Neural cell (in vitro differentiated cells): ENCODE results near the gene ZSWIM6. TPM values are rescaled to one million over a fixed set of nuclear protein-coding genes. Genes with fewer than 3 reads are reported as not detected.

Experiments
- H2AFZ ChIP-seq: fragments of 200-600, 300-800 bp; sonication (generic), shearing (Covaris generic); 2 replicates; pipeline ENCODE4 v1.6.0; 2014; ENCODE audit warnings: low read depth, mild to moderate bottlenecking, antibody characterized with exemption, low read length, moderate library complexity
- H3F3A ChIP-seq: fragments of 200-600 bp; shearing (Covaris generic); 2 replicates; pipeline ENCODE4 v1.6.1; 2016; ENCODE audit warnings: mild to moderate bottlenecking, moderate library complexity, mixed read lengths, antibody characterized with exemption, low read length; ENCODE audit not compliant: insufficient read depth, poor library complexity, severe bottlenecking
- H3K27ac ChIP-seq: fragments of 200-600, 300-800 bp; sonication (generic), shearing (Covaris generic); 2 replicates; pipeline ENCODE4 v1.5.1; 2014; ENCODE audit warnings: mild to moderate bottlenecking, low read length, moderate library complexity
- H3K27me3 ChIP-seq: fragments of 300-800, 200-600 bp; sonication (generic), shearing (Covaris generic); 2 replicates; pipeline ENCODE4 v1.6.0; 2014; ENCODE audit warnings: mild to moderate bottlenecking, low read depth, low read length, moderate library complexity; ENCODE audit not compliant: insufficient read depth
- H3K36me3 ChIP-seq: fragments of 300-800, 200-600 bp; sonication (generic), shearing (Covaris generic); 2 replicates; pipeline ENCODE4 v1.5.1; 2014; ENCODE audit warnings: mild to moderate bottlenecking, antibody characterized with exemption, low read length, moderate library complexity; ENCODE audit not compliant: insufficient read depth
- H3K4me2 ChIP-seq: fragments of 300-800, 200-600 bp; sonication (generic), shearing (Covaris generic); 2 replicates; pipeline ENCODE4 v1.6.0; 2014; ENCODE audit warnings: mild to moderate bottlenecking, low read length
- H3K4me3 ChIP-seq: fragments of 300-800, 200-600 bp; sonication (generic), shearing (Covaris generic); 2 replicates; pipeline ENCODE4 v1.5.1; 2014; ENCODE audit warnings: mild to moderate bottlenecking, low read length, moderate library complexity
- H3K79me2 ChIP-seq: fragments of 200-600 bp; shearing (Covaris generic); replicated peaks from 2 replicates; pipeline ENCODE4 v1.6.0; 2014; ENCODE audit warnings: mild to moderate bottlenecking, low read length, moderate library complexity; ENCODE audit not compliant: insufficient read depth
- H3K9ac ChIP-seq: fragments of 300-800, 200-600 bp; sonication (generic), shearing (Covaris generic); 2 replicates; pipeline ENCODE4 v1.6.1; 2016; ENCODE audit warnings: mild to moderate bottlenecking, low read length, mixed read lengths
- H3K9me2 ChIP-seq: fragments of 200-600 bp; shearing (Covaris generic); 2 replicates; pipeline ENCODE4 v1.6.1; 2016; ENCODE audit warnings: mild to moderate bottlenecking, low read length, mixed read lengths; ENCODE audit not compliant: insufficient read depth
- H3K9me3 ChIP-seq: fragments of 200-600, 300-800 bp; sonication (generic), shearing (Covaris generic); 2 replicates; pipeline ENCODE4 v1.6.1; 2016; ENCODE audit warnings: mild to moderate bottlenecking, mixed run types, low read length, moderate library complexity, mixed read lengths
- H4K20me1 ChIP-seq: fragments of 200-600 bp; shearing (Covaris generic); 2 replicates; pipeline ENCODE4 v1.6.1; 2016; ENCODE audit warnings: mild to moderate bottlenecking, mixed run types; ENCODE audit not compliant: insufficient read depth
- CTCF ChIP-seq: fragments of 450-650 bp; IDR thresholded peaks from 2 replicates; pipeline ENCODE4 v1.5.1; 2014; ENCODE audit warnings: antibody characterized with exemption, mild to moderate bottlenecking, moderate library complexity; ENCODE audit not compliant: poor library complexity, severe bottlenecking
- EP300 ChIP-seq: fragments of 450-650 bp; conservative IDR thresholded peaks from 2 replicates; pipeline ENCODE4 v1.6.1; 2014; ENCODE audit warnings: antibody characterized with exemption, mild to moderate bottlenecking, moderate library complexity; ENCODE audit not compliant: poor library complexity, severe bottlenecking
- EZH2 ChIP-seq: fragments of 200-600, 300-800 bp; shearing (Covaris generic), sonication (generic); IDR thresholded peaks from 2 replicates; pipeline ENCODE4 v1.6.1; 2014; ENCODE audit warnings: antibody characterized with exemption, low read length, borderline replicate concordance, mild to moderate bottlenecking; ENCODE audit not compliant: insufficient read depth, poor library complexity, severe bottlenecking
- MXI1 ChIP-seq: fragments of 450-650 bp; conservative IDR thresholded peaks from 2 replicates; pipeline ENCODE4 v1.6.1; 2014; ENCODE audit warnings: antibody characterized with exemption, mild to moderate bottlenecking; ENCODE audit not compliant: poor library complexity, severe bottlenecking
- POLR2AphosphoS5 ChIP-seq: IDR thresholded peaks from 2 replicates; pipeline ENCODE4 v1.6.1; 2012
- RAD21 ChIP-seq: fragments of 450-650 bp; conservative IDR thresholded peaks from 2 replicates; pipeline ENCODE4 v1.6.1; 2014; ENCODE audit warnings: antibody characterized with exemption, mild to moderate bottlenecking, moderate library complexity
- REST ChIP-seq: IDR thresholded peaks from 2 replicates; pipeline ENCODE4 v1.6.1; 2012; ENCODE audit warnings: borderline replicate concordance
- SMC3 ChIP-seq: fragments of 450-650 bp; conservative IDR thresholded peaks from 2 replicates; pipeline ENCODE4 v1.6.1; 2014; ENCODE audit warnings: antibody characterized with exemption, mild to moderate bottlenecking, moderate library complexity; ENCODE audit not compliant: poor library complexity
- TAF1 ChIP-seq: IDR thresholded peaks from 2 replicates; pipeline ENCODE4 v1.6.1; 2012; ENCODE audit warnings: low read depth
- polyA plus RNA-seq: library from polyadenylated mRNA; depleted of rRNA; stranded (reverse); fragments of >200 nt; gene quantifications from 2 replicates; pipeline ENCODE4 v1.2.3, GENCODE V29; 2014

The ZSWIM6 gene
- polyA plus RNA-seq, 1 donor from 2014 or later, result 43.6 TPM

GRCh38 chr5:61559146-61559545 lies 227.1 kb downstream of the ZSWIM6 start:
- Histone ChIP-seq H3K79me2 (no peaks in the 10 kb centered on the region), H2AFZ (no peak overlapping the region), H3K27me3 (no peaks in the 10 kb centered on the region), H3K36me3 (no peaks in the 10 kb centered on the region), H3F3A (no peaks in the 10 kb centered on the region), H3K9ac (no peak overlapping the region), H3K4me3 (no peak overlapping the region), H3K9me2 (no peaks in the 10 kb centered on the region), H4K20me1 (no peaks in the 10 kb centered on the region), H3K4me2 (no peak overlapping the region), H3K27ac (no peak overlapping the region), H3K9me3 (no peaks in the 10 kb centered on the region)
- TF ChIP-seq SMC3, result no peak
- TF ChIP-seq CTCF, result no peak
- no peak for TF ChIP-seq RAD21
- no peak for TF ChIP-seq MXI1
- no peak for TF ChIP-seq EZH2

- H3K9me3 ChIP-seq, result no peaks in the 10 kb centered on the region
- H2AFZ ChIP-seq, result no peak overlapping the region
- H3F3A ChIP-seq, result no peaks in the 10 kb centered on the region
- H3K4me3 ChIP-seq, result no peak overlapping the region
- H3K4me2 ChIP-seq, result no peak overlapping the region
- no peak for TF ChIP-seq CTCF
- H4K20me1 ChIP-seq, result no peaks in the 10 kb centered on the region
- H3K9me2 ChIP-seq, result no peaks in the 10 kb centered on the region
- no peak overlapping the region for H3K27ac ChIP-seq
- no peaks in the 10 kb centered on the region for H3K36me3 ChIP-seq
- no peak overlapping the region for H3K9ac ChIP-seq
- no peaks in the 10 kb centered on the region for H3K27me3 ChIP-seq
- H3K79me2 ChIP-seq, result no peaks in the 10 kb centered on the region
Observed at GRCh38 chr5:61559722-61560121, 227.7 kb downstream of the ZSWIM6 start.

- no peaks in the 10 kb centered on the region for H3K9me2 ChIP-seq
- H3K4me2 ChIP-seq, result no peak overlapping the region
- H3K9me3 ChIP-seq, result no peaks in the 10 kb centered on the region
- no peaks in the 10 kb centered on the region for H3K27me3 ChIP-seq
- H3K36me3 ChIP-seq, result no peaks in the 10 kb centered on the region
- no peak overlapping the region for H3K27ac ChIP-seq
- no peak overlapping the region for H3K4me3 ChIP-seq
- no peak overlapping the region for H3K9ac ChIP-seq
- H3K79me2 ChIP-seq, result no peaks in the 10 kb centered on the region
- H2AFZ ChIP-seq, result no peak overlapping the region
- no peak for TF ChIP-seq CTCF
- TF ChIP-seq SMC3, result no peak
- no peak for TF ChIP-seq RAD21
- no peak for TF ChIP-seq POLR2AphosphoS5
- TF ChIP-seq REST, result no peak
- TF ChIP-seq EP300, result no peak
- no peak for TF ChIP-seq MXI1
- no peak for TF ChIP-seq TAF1
- no peak for TF ChIP-seq EZH2
- H4K20me1 ChIP-seq, result no peaks in the 10 kb centered on the region
- no peaks in the 10 kb centered on the region for H3F3A ChIP-seq
Observed at GRCh38 chr5:61563401-61563800, 231.3 kb downstream of the ZSWIM6 start.
